Lung (tissue), 12 donors: ENCODE data around the gene PAFAH2. TPM values are rescaled to one million over a fixed set of nuclear protein-coding genes. Genes with fewer than 3 reads are reported as not detected.

Experiments
- ATAC-seq: fragments of 200-7000 bp; cut with Tn5 transposase; one replicate; pipeline ENCODE4 v1.9.1; 2020; ENCODE audit warnings: moderate number of reproducible peaks; ENCODE audit not compliant: insufficient read depth, low FRiP score
- DNase-seq, 3 donors: peaks; one replicate each; pipeline ENCODE4 v3.0.0-alpha.2; 2013 to 2017
- H3K27ac ChIP-seq, 2 donors: one replicate each; pipeline ENCODE4 v1.5.1; 2013; ENCODE audit warnings: mild to moderate bottlenecking in 2 of 2, moderate library complexity in 2 of 2, control low read depth in 1 of 2, inconsistent platforms in 1 of 2, low read depth in 1 of 2, low read length in 1 of 2
- H3K27me3 ChIP-seq, 3 donors: one replicate each; pipeline ENCODE4 v1.5.1; 2013; ENCODE audit warnings: low read length in 2 of 3; ENCODE audit not compliant: control insufficient read depth in 3 of 3, insufficient read depth in 3 of 3
- H3K36me3 ChIP-seq, 4 donors: one replicate each; pipeline ENCODE4 v1.5.1; 2013; ENCODE audit warnings: low read length in 4 of 4, mild to moderate bottlenecking in 1 of 4, moderate library complexity in 1 of 4; ENCODE audit not compliant: control insufficient read depth in 4 of 4, insufficient read depth in 4 of 4
- H3K4me1 ChIP-seq, 5 donors: one replicate each; pipeline ENCODE4 v1.5.1; 2013; ENCODE audit warnings: low read length in 5 of 5, mild to moderate bottlenecking in 2 of 5, moderate library complexity in 1 of 5; ENCODE audit not compliant: control insufficient read depth in 5 of 5, insufficient read depth in 5 of 5
- H3K4me3 ChIP-seq: one replicate; pipeline ENCODE4 v1.5.1; 2013; ENCODE audit warnings: mild to moderate bottlenecking, control low read depth, moderate library complexity
- H3K9ac ChIP-seq, 2 donors: one replicate each; pipeline ENCODE4 v1.5.1; 2013; ENCODE audit warnings: low read length in 2 of 2, control low read depth in 1 of 2; ENCODE audit not compliant: insufficient read depth in 1 of 2
- H3K9me3 ChIP-seq, 4 donors: one replicate each; pipeline ENCODE4 v1.5.1; 2013; ENCODE audit warnings: low read length in 3 of 4, mild to moderate bottlenecking in 1 of 4, moderate library complexity in 1 of 4; ENCODE audit not compliant: control insufficient read depth in 4 of 4, insufficient read depth in 3 of 4
- CTCF ChIP-seq: IDR thresholded peaks from 2 replicates; pipeline ENCODE4 v1.5.1; 2012; ENCODE audit warnings: mild to moderate bottlenecking; ENCODE audit errors: control extremely low read depth, extremely low read depth
- WGBS, 2 donors: extraction: QIAGEN DNeasy Blood & Tissue Kit; methylation state at CpG; one replicate each; pipeline ENCODE4 v1.1.7; 2013; 5-methylcytosine and 5-hydroxymethylcytosine counted together
- polyA plus RNA-seq, 2 donors: library from polyadenylated mRNA; stranded (reverse); fragments of 200-250 nt; gene quantifications; one replicate each; pipeline ENCODE4 v1.2.1, GENCODE V29; 2013
- total RNA-seq, 2 donors: library from RNA; depleted of rRNA in 1 of 2; stranded (reverse); fragments of >200 nt in 1 of 2; gene quantifications; one replicate each; pipeline ENCODE4 v1.2.1, GENCODE V29; 2014 to 2021
- donor health status: control.
- donor health status: control.
- donor health status: Bipolar disorder and iron deficiency.
- donor health status: healthy.
- donor health status: DM: yes; HTN: yes; CAD: no.

PAFAH2 gene
- total and polyA plus RNA-seq, 4 donors: 6.5 to 15.2 (median 9.1) TPM

DNA sequence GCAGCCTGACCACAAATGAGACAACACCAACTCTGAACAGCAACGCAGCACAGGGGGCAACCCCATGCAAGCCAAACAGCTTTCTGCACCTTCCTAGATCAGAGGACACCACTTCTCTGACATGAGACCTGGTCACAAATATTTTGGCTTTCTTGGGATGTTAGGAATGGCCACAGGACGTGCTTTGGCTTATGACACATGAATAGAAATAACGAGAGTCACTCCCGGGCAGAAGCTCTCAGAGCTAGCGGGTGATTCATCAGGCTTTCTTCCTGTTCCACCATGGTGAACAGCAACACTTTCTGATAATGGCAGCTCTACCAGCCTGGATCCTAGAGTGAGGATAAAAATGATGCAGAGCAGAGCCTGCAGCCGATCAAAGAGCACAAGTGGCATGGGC is 39.4 kb downstream of the PAFAH2 start:
- no peak for TF ChIP-seq CTCF
- WGBS, 2 donors: 92 to 95% methylated on average over 6 of the region's 6 CpGs

DNA sequence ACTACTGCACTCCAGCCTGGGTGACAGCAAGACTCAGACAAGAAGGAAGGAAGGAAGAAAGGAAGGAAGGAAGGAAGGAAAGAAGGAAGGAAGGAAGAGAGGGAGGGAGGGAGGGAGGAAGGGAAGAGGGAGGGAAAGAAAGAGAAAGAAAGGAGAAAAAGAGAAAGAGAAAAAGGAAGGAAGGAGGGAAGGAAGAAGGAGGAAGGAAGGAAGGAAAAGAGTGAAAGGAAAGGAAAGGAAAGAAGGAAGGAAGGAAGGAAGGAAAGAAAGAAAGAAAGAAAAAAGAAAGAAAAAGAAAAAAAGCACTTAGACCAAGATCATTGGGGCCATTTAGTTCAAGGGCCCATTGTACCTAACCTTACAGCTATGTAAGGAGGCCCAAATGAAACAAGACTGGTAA is 42.3 kb downstream of the PAFAH2 start:
- H3K36me3 ChIP-seq: peaks cover 0 to 17% (median 9%) of the 10 kb centered on the region in 4 donors
- no peak overlapping the region for H3K27ac ChIP-seq
- no peaks in the 10 kb centered on the region for H3K27me3 ChIP-seq
- no peak for ATAC-seq
- H3K4me3 ChIP-seq: no peak overlapping the region
- no peak for DNase-seq
- H3K9me3 ChIP-seq: no peaks in the 10 kb centered on the region
- H3K9ac ChIP-seq: no peak overlapping the region
- TF ChIP-seq CTCF: no peak
- peaks cover 0 to 13% (median 6%) of the 10 kb centered on the region in 5 donors for H3K4me1 ChIP-seq

More for the DNA sequence above, 39.4 kb downstream of the PAFAH2 start:
- H3K27me3 ChIP-seq: no peaks in the 10 kb centered on the region
- H3K4me3 ChIP-seq: no peak overlapping the region
- no peak for ATAC-seq
- H3K27ac ChIP-seq: no peak overlapping the region
- no peaks in the 10 kb centered on the region for H3K9me3 ChIP-seq
- H3K9ac ChIP-seq: no peak overlapping the region
- peaks cover 8 to 25% (median 16%) of the 10 kb centered on the region in 4 donors for H3K36me3 ChIP-seq
- DNase-seq: no peak
- peaks cover 0 to under 1% (median 0%) of the 10 kb centered on the region in 5 donors for H3K4me1 ChIP-seq

- no peak for TF ChIP-seq CTCF
- peaks cover 0 to 13% (median 6%) of the 10 kb centered on the region in 5 donors for H3K4me1 ChIP-seq
- no peak for ATAC-seq
- no peaks in the 10 kb centered on the region for H3K9me3 ChIP-seq
- 83% methylated on average over 10 of the region's 10 CpGs for WGBS, 2 donors
- no peak overlapping the region for H3K9ac ChIP-seq
- no peak overlapping the region for H3K27ac ChIP-seq
- DNase-seq: no peak
- H3K4me3 ChIP-seq: no peak overlapping the region
- peaks cover 0 to 11% (median 4%) of the 10 kb centered on the region in 4 donors for H3K36me3 ChIP-seq
- no peaks in the 10 kb centered on the region for H3K27me3 ChIP-seq
These were observed 43.5 kb downstream of the PAFAH2 start for GRCh38 chr1:25954282-25954938.
